Measurements from ENCODE around the gene EXD1. TPM values are rescaled to one million over a fixed set of nuclear protein-coding genes. Genes with fewer than 3 reads are reported as not detected.

EXD1 gene
- polyA plus RNA-seq, 4 donors = 0.27 TPM; not detected in 3

DNA sequence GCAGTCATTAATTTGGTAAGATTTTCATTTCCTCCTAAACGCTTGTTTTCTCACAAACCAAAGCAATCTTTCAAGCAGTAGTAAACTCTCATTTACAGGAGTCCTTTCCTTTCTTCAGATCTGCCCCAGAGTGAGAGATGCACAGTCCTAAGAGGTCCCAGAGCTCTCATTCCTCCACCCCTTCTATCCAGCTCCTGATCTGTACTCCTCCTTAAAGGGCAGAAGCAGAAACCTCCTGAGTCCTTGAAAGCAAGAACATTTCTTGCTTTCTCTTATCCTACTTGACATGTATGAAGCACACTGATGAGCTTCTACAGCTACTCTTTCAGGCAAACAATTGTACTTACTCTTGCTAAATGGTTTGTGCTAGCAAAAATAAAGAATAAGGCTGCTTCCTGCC, 11.7 kb downstream of the EXD1 start:
- Histone ChIP-seq H3K36me3 (ENCODE audit: control insufficient read depth in 3 of 3, insufficient read depth in 2 of 3, low read depth in 1 of 3, low read length in 3 of 3) (no peaks in the 10 kb centered on the region), H3K4me1 (ENCODE audit: control insufficient read depth in 3 of 3, insufficient read depth in 2 of 3, low read depth in 1 of 3, low read length in 2 of 3) (no peaks in the 10 kb centered on the region), H3K27me3 (ENCODE audit: control insufficient read depth in 3 of 3, insufficient read depth in 3 of 3, low read length in 3 of 3) (no peaks in the 10 kb centered on the region), H3K4me3 (ENCODE audit: low read depth in 1 of 3, low read length in 3 of 3) (no peak overlapping the region), H3K9me3 (ENCODE audit: control insufficient read depth in 2 of 2, insufficient read depth in 1 of 2, low read depth in 1 of 2, low read length in 1 of 2) (no peaks in the 10 kb centered on the region), H3K27ac (ENCODE audit: low read depth in 1 of 3, low read length in 2 of 3) (no peak overlapping the region)
- DNase-seq (no peak), FAIRE-seq (no peak)
- WGBS, 3 donors = 19 to 43% (median 36%) methylated on average over 1 of the region's 1 CpG

DNA sequence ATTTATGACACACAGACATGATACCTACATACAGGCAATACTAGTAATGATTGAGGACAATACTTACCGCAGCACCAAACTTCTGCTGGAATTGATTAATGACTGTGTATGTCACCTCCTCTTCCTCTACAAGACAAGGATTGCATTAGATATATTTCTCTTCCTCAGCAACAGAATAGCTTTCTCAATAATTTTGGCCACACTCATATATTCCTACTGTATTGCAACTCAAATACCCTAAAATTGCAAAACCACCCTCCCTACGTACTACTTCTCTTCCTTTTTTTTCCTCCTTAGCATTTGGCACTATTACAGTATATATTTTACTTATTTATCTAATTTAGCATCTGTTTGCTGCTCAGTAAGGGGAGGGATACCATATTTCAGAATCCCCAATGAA, 14.8 kb downstream of the EXD1 start:
- WGBS, 3 donors = 72 to 93% (median 91%) methylated on average over 2 of the region's 2 CpGs
- FAIRE-seq = no peak

DNA sequence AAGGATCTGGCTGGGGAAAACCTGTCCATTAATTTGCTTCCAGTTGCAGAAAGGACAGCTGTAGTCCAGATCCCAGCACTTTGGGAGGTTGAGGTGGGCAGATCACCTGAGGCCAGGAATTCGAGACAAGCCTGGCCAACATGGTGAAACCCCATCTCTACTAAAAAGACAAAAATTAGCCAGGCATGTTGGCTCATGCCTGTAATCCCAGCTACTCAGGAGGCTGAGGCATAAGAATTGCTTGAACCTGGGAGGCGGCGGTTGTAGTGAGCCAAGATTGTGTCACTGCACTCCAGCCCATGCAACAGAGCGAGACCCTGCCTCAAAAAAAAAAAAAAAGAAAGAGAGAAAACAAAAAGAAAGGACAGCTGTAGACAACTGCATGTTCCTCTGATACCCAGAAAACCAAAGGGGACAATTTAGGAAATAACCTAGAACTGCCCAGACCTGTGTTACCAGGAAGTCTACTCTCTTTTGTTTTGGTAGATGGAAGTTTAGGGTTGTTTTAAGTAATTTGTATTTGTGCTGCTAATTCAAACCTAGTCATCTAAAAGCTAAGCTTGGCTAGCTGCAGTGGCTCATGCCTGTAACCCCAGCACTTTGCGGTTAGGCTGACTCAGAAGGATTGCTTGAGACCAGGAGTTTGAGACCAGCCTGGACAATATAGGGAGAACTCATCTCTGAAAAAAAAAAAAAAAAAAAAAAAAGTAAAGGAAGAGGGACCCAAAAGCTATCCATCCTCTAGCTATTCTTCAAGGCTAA, 22.7 kb downstream of the EXD1 start:
- Histone ChIP-seq H3K9me3 (ENCODE audit: control insufficient read depth in 2 of 2, insufficient read depth in 1 of 2, low read depth in 1 of 2, low read length in 1 of 2) (no peaks in the 10 kb centered on the region), H3K4me3 (ENCODE audit: low read depth in 1 of 3, low read length in 3 of 3) (no peak overlapping the region), H3K4me1 (ENCODE audit: control insufficient read depth in 3 of 3, insufficient read depth in 2 of 3, low read depth in 1 of 3, low read length in 2 of 3) (no peaks in the 10 kb centered on the region), H3K36me3 (ENCODE audit: control insufficient read depth in 3 of 3, insufficient read depth in 2 of 3, low read depth in 1 of 3, low read length in 3 of 3) (no peaks in the 10 kb centered on the region), H3K27me3 (ENCODE audit: control insufficient read depth in 3 of 3, insufficient read depth in 3 of 3, low read length in 3 of 3) (no peaks in the 10 kb centered on the region), H3K27ac (ENCODE audit: low read depth in 1 of 3, low read length in 2 of 3) (no peak overlapping the region)
- WGBS, 3 donors = 85 to 92% (median 89%) methylated on average over 5 of the region's 5 CpGs
- no peak for FAIRE-seq
- DNase-seq = no peak

More for the DNA sequence above, 14.8 kb downstream of the EXD1 start:
- Histone ChIP-seq H3K36me3 (ENCODE audit: control insufficient read depth in 3 of 3, insufficient read depth in 2 of 3, low read depth in 1 of 3, low read length in 3 of 3) (no peaks in the 10 kb centered on the region), H3K27ac (ENCODE audit: low read depth in 1 of 3, low read length in 2 of 3) (no peak overlapping the region), H3K4me3 (ENCODE audit: low read depth in 1 of 3, low read length in 3 of 3) (no peak overlapping the region), H3K9me3 (ENCODE audit: control insufficient read depth in 2 of 2, insufficient read depth in 1 of 2, low read depth in 1 of 2, low read length in 1 of 2) (no peaks in the 10 kb centered on the region), H3K4me1 (ENCODE audit: control insufficient read depth in 3 of 3, insufficient read depth in 2 of 3, low read depth in 1 of 3, low read length in 2 of 3) (no peaks in the 10 kb centered on the region), H3K27me3 (ENCODE audit: control insufficient read depth in 3 of 3, insufficient read depth in 3 of 3, low read length in 3 of 3) (no peaks in the 10 kb centered on the region)
- no peak for DNase-seq

DNA sequence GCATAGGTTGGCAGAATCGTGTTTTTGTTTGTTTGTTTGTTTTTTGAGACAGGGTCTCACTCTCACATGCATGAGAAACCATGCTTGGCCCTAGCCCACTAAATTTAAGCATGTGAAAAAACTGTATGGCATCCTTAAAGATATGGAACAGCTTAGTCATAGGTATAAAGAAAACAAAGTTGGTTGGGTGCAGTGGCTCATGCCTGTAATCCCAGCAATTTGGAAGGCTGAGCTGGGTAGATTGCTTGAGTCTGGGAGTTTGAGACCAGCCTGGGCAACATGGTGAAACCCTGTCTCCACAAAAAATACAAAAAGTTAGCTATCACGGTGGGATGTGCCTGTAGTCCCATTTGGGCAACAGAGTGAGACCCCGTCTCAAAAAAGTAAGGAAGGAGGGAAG, 25.2 kb downstream of the EXD1 start:
- DNase-seq (no peak), FAIRE-seq (no peak)
- no peak overlapping the region for H3K27ac ChIP-seq (ENCODE audit: low read depth in 1 of 3, low read length in 2 of 3)
- no peaks in the 10 kb centered on the region for H3K4me1 ChIP-seq (ENCODE audit: control insufficient read depth in 3 of 3, insufficient read depth in 2 of 3, low read depth in 1 of 3, low read length in 2 of 3)
- WGBS, 3 donors = 73 to 81% (median 75%) methylated on average over 3 of the region's 3 CpGs
- no peaks in the 10 kb centered on the region for H3K27me3 ChIP-seq (ENCODE audit: control insufficient read depth in 3 of 3, insufficient read depth in 3 of 3, low read length in 3 of 3)
- no peak overlapping the region for H3K4me3 ChIP-seq (ENCODE audit: low read depth in 1 of 3, low read length in 3 of 3)
- H3K9me3 ChIP-seq (ENCODE audit: control insufficient read depth in 2 of 2, insufficient read depth in 1 of 2, low read depth in 1 of 2, low read length in 1 of 2) = no peaks in the 10 kb centered on the region
- no peaks in the 10 kb centered on the region for H3K36me3 ChIP-seq (ENCODE audit: control insufficient read depth in 3 of 3, insufficient read depth in 2 of 3, low read depth in 1 of 3, low read length in 3 of 3)

DNA sequence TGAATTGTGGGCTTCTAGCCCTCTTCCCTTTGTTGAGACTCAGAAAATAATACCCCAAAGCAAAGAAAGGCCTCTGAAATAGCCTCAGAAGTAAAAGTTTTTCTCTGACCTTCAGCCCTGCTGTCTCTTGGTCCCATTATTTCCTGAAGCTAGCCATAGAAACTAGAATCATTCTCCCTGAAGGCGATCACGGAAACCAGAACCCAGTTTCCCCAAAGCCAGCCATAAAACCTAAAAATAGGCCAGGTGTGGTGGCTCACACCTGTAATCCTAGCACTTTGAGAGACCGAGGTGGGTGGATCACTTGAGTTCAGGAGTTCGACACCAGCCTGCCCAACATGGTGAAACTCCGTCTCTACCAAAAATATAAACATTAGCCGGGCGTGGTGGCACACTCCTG, 27.2 kb downstream of the EXD1 start:
- 81 to 88% (median 82%) methylated on average over 7 of the region's 7 CpGs for WGBS, 3 donors
- no peaks in the 10 kb centered on the region for H3K9me3 ChIP-seq (ENCODE audit: control insufficient read depth in 2 of 2, insufficient read depth in 1 of 2, low read depth in 1 of 2, low read length in 1 of 2)
- DNase-seq = no peak
- no peaks in the 10 kb centered on the region for H3K27me3 ChIP-seq (ENCODE audit: control insufficient read depth in 3 of 3, insufficient read depth in 3 of 3, low read length in 3 of 3)
- FAIRE-seq = no peak
- no peaks in the 10 kb centered on the region for H3K36me3 ChIP-seq (ENCODE audit: control insufficient read depth in 3 of 3, insufficient read depth in 2 of 3, low read depth in 1 of 3, low read length in 3 of 3)
- H3K4me1 ChIP-seq (ENCODE audit: control insufficient read depth in 3 of 3, insufficient read depth in 2 of 3, low read depth in 1 of 3, low read length in 2 of 3) = no peaks in the 10 kb centered on the region
- no peak overlapping the region for H3K4me3 ChIP-seq (ENCODE audit: low read depth in 1 of 3, low read length in 3 of 3)
- H3K27ac ChIP-seq (ENCODE audit: low read depth in 1 of 3, low read length in 2 of 3) = no peak overlapping the region

DNA sequence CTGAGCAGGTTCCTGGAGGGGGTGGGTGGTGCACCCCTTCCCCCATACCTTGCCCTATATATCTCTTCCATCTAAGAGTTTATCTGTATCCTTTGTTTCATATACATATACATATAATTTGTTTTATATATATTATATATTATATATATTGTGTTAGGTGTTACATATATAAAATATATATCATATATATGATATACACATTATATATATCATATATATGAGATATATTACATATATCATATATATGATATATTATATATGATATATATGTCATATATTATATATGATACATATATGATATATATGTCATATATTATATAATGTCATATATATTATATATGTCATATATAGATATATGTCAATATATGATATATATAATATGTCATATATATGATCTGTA, 31.1 kb downstream of the EXD1 start:
- H3K27ac ChIP-seq (ENCODE audit: low read depth in 1 of 3, low read length in 2 of 3) = no peak overlapping the region
- H3K9me3 ChIP-seq (ENCODE audit: control insufficient read depth in 2 of 2, insufficient read depth in 1 of 2, low read depth in 1 of 2, low read length in 1 of 2) = no peaks in the 10 kb centered on the region
- DNase-seq (no peak), FAIRE-seq (peak; percentile 94)
- H3K36me3 ChIP-seq (ENCODE audit: control insufficient read depth in 3 of 3, insufficient read depth in 2 of 3, low read depth in 1 of 3, low read length in 3 of 3) = no peaks in the 10 kb centered on the region
- no peaks in the 10 kb centered on the region for H3K4me1 ChIP-seq (ENCODE audit: control insufficient read depth in 3 of 3, insufficient read depth in 2 of 3, low read depth in 1 of 3, low read length in 2 of 3)
- no peaks in the 10 kb centered on the region for H3K27me3 ChIP-seq (ENCODE audit: control insufficient read depth in 3 of 3, insufficient read depth in 3 of 3, low read length in 3 of 3)
- no peak overlapping the region for H3K4me3 ChIP-seq (ENCODE audit: low read depth in 1 of 3, low read length in 3 of 3)

DNA sequence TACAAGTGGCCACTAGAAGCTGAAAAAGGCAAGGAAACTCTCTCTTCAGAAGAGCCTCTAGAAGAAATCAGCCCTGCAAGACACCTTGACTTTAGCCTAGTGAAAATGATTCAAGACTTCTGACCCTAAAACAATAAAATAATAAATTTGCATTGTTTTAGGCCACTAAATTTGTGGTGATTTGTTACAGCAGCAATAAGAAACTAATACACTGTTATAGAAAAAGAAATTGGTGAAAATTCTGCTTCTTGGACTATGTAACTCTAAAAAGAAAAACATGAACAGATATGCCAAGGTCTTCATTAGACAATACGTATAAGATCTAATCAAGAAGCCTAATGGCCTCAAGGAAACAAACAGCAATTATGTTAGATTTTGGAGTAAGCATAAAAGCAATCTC, 36.1 kb downstream of the EXD1 start:
- Histone ChIP-seq H3K4me1 (ENCODE audit: control insufficient read depth in 3 of 3, insufficient read depth in 2 of 3, low read depth in 1 of 3, low read length in 2 of 3) (no peaks in the 10 kb centered on the region), H3K36me3 (ENCODE audit: control insufficient read depth in 3 of 3, insufficient read depth in 2 of 3, low read depth in 1 of 3, low read length in 3 of 3) (no peaks in the 10 kb centered on the region), H3K9me3 (ENCODE audit: control insufficient read depth in 2 of 2, insufficient read depth in 1 of 2, low read depth in 1 of 2, low read length in 1 of 2) (peaks cover 0 to 2% of the 10 kb centered on the region in 2 donors), H3K27ac (ENCODE audit: low read depth in 1 of 3, low read length in 2 of 3) (no peak overlapping the region), H3K4me3 (ENCODE audit: low read depth in 1 of 3, low read length in 3 of 3) (no peak overlapping the region), H3K27me3 (ENCODE audit: control insufficient read depth in 3 of 3, insufficient read depth in 3 of 3, low read length in 3 of 3) (no peaks in the 10 kb centered on the region)
- WGBS, 3 donors = 89 to 100% (median 100%) methylated on average over 1 of the region's 1 CpG
- DNase-seq (no peak), FAIRE-seq (no peak)

DNA sequence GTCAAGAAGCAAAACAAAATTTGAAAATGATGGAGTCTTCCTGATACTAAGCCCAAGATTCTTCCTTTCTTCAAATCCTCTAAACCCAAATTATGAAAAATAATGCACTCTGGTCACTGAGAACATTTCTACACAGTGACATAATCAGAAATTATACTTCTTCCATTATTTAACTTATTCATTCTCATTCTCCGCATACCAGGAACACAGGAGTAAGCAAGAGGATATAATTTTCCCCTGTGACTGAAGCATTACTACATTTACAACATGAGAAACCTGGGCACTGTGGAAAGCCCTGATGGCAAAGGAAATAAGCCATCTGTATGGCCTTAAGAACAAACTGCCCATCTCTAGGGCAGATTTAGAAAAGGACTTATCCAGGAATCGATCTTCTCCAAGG, 47.0 kb downstream of the EXD1 start:
- DNase-seq = no peak
- Histone ChIP-seq H3K4me3 (ENCODE audit: low read depth in 1 of 3, low read length in 3 of 3) (no peak overlapping the region), H3K4me1 (ENCODE audit: control insufficient read depth in 3 of 3, insufficient read depth in 2 of 3, low read depth in 1 of 3, low read length in 2 of 3) (no peaks in the 10 kb centered on the region), H3K27me3 (ENCODE audit: control insufficient read depth in 3 of 3, insufficient read depth in 3 of 3, low read length in 3 of 3) (no peaks in the 10 kb centered on the region), H3K9me3 (ENCODE audit: control insufficient read depth in 2 of 2, insufficient read depth in 1 of 2, low read depth in 1 of 2, low read length in 1 of 2) (no peaks in the 10 kb centered on the region), H3K27ac (ENCODE audit: low read depth in 1 of 3, low read length in 2 of 3) (no peak overlapping the region), H3K36me3 (ENCODE audit: control insufficient read depth in 3 of 3, insufficient read depth in 2 of 3, low read depth in 1 of 3, low read length in 3 of 3) (no peaks in the 10 kb centered on the region)
- WGBS, 3 donors = 68 to 85% (median 76%) methylated on average over 2 of the region's 2 CpGs
- no peak for FAIRE-seq

DNA sequence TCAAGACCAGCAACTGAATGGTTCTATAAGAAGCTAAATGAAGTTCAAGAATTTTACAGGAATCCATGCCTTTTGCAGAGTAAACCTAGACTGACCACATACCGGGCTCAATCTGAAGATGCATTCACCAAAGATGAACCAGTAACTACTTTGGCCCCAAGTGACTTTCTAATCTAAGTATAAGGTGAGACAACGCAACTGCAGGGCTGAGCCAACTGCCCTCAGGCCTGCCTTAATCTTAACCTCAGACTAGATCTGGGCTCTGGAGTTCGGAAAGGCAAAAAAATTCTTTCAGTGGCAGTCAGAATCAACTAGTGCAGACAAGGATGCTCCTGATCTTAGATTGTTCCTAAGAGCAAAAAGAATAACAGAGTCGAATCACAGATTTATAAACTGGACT, 48.3 kb downstream of the EXD1 start:
- 43 to 60% (median 53%) methylated on average over 4 of the region's 4 CpGs for WGBS, 3 donors
- no peak for DNase-seq
- H3K4me3 ChIP-seq (ENCODE audit: low read depth in 1 of 3, low read length in 3 of 3) = no peak overlapping the region
- H3K27me3 ChIP-seq (ENCODE audit: control insufficient read depth in 3 of 3, insufficient read depth in 3 of 3, low read length in 3 of 3) = no peaks in the 10 kb centered on the region
- FAIRE-seq = no peak
- no peak overlapping the region for H3K27ac ChIP-seq (ENCODE audit: low read depth in 1 of 3, low read length in 2 of 3)
- no peaks in the 10 kb centered on the region for H3K9me3 ChIP-seq (ENCODE audit: control insufficient read depth in 2 of 2, insufficient read depth in 1 of 2, low read depth in 1 of 2, low read length in 1 of 2)
- H3K36me3 ChIP-seq (ENCODE audit: control insufficient read depth in 3 of 3, insufficient read depth in 2 of 3, low read depth in 1 of 3, low read length in 3 of 3) = no peaks in the 10 kb centered on the region
- H3K4me1 ChIP-seq (ENCODE audit: control insufficient read depth in 3 of 3, insufficient read depth in 2 of 3, low read depth in 1 of 3, low read length in 2 of 3) = no peaks in the 10 kb centered on the region
